ENCODE measurements around the gene GNPTG.

The GNPTG gene

DNA sequence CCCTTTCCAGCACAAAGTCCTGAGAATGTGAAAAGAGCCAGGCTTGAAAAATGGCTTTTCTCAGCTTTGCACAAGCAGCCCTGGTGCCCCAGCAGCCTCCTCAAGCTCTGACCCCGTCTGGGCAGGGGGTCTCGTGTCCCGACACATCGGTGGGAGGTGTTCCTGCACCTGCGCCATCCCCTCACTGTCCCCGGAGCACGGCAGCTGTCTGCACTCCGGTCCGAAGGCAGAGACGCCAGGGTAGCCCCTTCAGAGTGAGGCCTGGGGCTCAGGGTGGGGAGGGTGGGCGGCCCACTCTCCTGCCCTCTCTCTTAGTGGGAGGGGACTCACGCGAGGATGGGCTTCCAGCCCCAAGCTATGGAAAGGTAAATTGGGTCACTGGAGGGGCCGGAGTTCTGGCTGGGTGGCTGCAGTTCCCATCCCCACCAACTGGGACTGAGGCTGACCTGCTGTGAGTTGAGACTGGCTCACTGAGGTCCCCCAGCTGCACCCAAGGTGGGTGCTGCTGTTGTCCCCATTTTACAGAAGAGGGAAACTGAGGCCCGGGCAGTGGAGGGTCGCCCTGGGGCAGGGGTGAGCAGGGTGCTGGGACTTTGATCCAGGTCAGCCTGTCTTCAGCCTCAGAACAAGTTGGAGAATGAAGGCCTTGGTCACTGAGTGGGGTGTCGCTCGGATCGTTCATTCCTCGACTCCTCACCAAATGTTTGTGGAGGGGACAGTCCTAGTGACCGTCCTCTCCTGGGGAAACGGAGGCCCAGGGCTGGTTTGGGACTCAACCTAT, 20.6 kb upstream of the GNPTG start:
- no peaks in the 10 kb centered on the region for H3K9me3 ChIP-seq (ENCODE audit: control insufficient read depth, low read depth, low read length)
- H3K4me3 ChIP-seq (ENCODE audit: low read length) = peak overlapping the region; percentile 54
- H3K27me3 ChIP-seq (ENCODE audit: control insufficient read depth, insufficient read depth, low read length) = peaks cover 49% of the 10 kb centered on the region
- H3K36me3 ChIP-seq (ENCODE audit: control insufficient read depth, low read depth, low read length) = no peaks in the 10 kb centered on the region
- H3K4me1 ChIP-seq (ENCODE audit: control insufficient read depth, low read depth, low read length) = peaks cover 9% of the 10 kb centered on the region
- peak overlapping the region; percentile 73 for H3K9ac ChIP-seq (ENCODE audit: low read length)
- H3K27ac ChIP-seq (ENCODE audit: low read length) = peak overlapping the region; percentile 38

DNA sequence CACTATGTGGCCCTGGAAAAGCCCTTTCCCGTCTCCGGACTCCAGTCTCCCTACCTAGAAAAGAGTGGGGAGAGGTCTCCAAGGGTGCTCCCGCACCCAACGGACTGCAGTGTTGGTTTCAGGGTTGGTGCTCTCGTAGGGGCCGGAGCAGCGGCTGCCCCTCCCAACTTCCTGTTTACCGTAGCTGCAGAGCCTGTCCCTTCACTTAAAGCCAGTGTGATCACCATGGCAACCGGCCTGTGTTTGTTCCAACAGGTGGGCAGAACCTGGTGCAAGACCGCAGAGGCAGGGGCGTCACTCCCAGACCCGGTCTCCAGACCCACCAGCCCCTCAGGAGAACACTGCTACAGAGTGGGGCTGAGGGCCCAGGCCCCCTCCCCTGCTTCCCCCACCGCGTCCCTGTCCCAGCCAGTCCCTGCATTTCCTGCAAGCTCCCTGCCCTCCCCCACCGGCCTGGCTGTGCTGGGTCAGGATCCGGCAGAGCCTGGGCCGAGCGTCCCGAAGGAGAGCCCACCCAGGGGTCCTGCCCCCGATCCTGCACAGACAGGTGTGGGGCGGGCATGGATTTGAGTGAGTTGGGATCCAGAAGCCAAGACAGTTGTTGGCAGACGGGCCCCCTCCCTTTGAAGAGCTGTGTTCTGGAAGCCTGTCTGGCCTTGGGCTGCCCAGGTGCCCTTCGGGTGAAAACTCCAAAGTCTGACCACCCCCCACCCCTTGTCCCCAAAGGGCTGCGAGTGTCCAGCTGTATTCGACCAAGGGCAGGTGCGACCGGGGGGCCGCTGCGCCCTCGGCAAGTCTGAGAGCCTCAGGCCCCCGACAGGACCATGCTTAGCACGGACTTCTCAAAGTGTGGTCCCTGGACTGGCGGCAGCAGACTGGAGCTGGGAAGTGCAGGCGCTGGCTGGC, 19.8 kb upstream of the GNPTG start:
- H3K27ac ChIP-seq (ENCODE audit: low read length) = peak overlapping the region; percentile 38
- H3K4me3 ChIP-seq (ENCODE audit: low read length) = peak overlapping the region; percentile 54
- H3K27me3 ChIP-seq (ENCODE audit: control insufficient read depth, insufficient read depth, low read length) = peaks cover 56% of the 10 kb centered on the region
- H3K9ac ChIP-seq (ENCODE audit: low read length) = peak overlapping the region; percentile 73
- H3K9me3 ChIP-seq (ENCODE audit: control insufficient read depth, low read depth, low read length) = no peaks in the 10 kb centered on the region
- H3K4me1 ChIP-seq (ENCODE audit: control insufficient read depth, low read depth, low read length) = peaks cover 9% of the 10 kb centered on the region
- no peaks in the 10 kb centered on the region for H3K36me3 ChIP-seq (ENCODE audit: control insufficient read depth, low read depth, low read length)

DNA sequence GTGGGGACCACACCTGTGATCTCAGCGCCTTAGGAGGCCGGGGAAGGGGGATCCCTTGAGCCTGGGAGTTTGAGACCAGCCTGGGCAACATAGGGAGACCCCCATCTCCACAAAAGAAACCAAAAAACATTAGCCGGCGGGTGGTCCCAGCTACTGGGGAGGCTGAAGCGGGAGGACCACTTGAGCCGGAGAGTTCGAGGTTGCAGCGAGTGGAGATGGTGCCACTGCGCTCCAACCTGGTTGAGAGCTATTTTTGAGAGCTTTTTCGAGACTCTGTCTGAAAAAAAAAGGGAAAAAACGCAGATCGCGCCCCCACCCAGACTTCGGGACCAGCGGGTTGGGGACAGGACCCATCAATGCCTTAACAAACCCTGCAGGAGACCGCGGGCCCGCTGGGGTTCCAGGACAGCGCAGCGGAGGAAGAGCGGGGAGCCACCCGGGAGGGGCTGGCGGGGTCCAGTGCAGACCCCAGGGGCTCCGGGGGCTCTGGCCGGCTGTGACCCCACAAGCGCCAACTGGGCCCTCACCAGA, 19.0 kb upstream of the GNPTG start:
- no peak overlapping the region for H3K27ac ChIP-seq (ENCODE audit: low read length)
- peak overlapping the region; percentile 54 for H3K4me3 ChIP-seq (ENCODE audit: low read length)
- H3K36me3 ChIP-seq (ENCODE audit: control insufficient read depth, low read depth, low read length) = no peaks in the 10 kb centered on the region
- peaks cover 9% of the 10 kb centered on the region for H3K4me1 ChIP-seq (ENCODE audit: control insufficient read depth, low read depth, low read length)
- peak overlapping the region; percentile 73 for H3K9ac ChIP-seq (ENCODE audit: low read length)
- no peaks in the 10 kb centered on the region for H3K9me3 ChIP-seq (ENCODE audit: control insufficient read depth, low read depth, low read length)
- peaks cover 56% of the 10 kb centered on the region for H3K27me3 ChIP-seq (ENCODE audit: control insufficient read depth, insufficient read depth, low read length)

DNA sequence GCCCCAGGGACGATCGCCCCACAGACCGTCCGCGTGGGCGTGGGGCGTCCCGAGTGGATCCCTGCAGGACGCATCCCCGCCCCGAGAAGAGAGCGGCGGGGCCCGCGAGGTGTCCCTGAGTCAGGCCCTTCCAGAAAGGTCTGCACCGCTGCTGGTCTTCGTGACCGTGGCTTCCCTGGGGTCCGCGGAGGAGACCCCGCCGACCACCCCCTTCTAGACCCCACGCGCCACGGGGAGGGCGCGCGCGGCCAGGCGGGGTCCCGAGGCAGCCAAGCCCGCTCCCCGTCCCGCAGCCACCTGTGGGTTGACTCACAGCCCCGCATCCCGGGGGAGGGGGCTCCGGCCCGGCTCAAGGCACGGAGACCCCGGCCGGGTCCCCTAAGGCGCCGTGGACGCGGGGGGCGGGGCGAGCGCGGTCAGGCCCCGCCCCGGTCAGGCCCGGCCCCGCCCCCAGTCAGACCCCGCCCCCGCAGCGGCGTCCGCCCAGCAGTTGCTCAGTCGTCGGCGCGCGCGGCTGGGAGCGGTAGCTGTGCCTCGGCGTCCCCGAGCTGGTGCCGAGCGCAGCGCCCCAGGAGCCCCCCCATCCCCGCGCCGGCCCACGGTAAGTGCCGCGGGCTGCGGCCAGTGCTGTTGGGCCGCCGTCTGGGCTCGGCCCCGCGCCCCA, 18.4 kb upstream of the GNPTG start, which contains the start of gene BAIAP3:
TSS of gene BAIAP3 (plus strand) at position 497 of the 664 bp plus-strand sequence. CDS start 4,905 bp downstream, outside the sequence.
- peak within 1 kb of the TSS; percentile 73 for H3K9ac ChIP-seq (ENCODE audit: low read length)
- H3K27me3 ChIP-seq (ENCODE audit: control insufficient read depth, insufficient read depth, low read length) = peaks cover 56% of the 10 kb centered on the region
- no peaks in the 10 kb centered on the region for H3K36me3 ChIP-seq (ENCODE audit: control insufficient read depth, low read depth, low read length)
- peak within 1 kb of the TSS; percentile 54 for H3K4me3 ChIP-seq (ENCODE audit: low read length)
- H3K4me1 ChIP-seq (ENCODE audit: control insufficient read depth, low read depth, low read length) = peaks cover 9% of the 10 kb centered on the region
- H3K27ac ChIP-seq (ENCODE audit: low read length) = no peak within 1 kb of the TSS
- H3K9me3 ChIP-seq (ENCODE audit: control insufficient read depth, low read depth, low read length) = no peaks in the 10 kb centered on the region

DNA sequence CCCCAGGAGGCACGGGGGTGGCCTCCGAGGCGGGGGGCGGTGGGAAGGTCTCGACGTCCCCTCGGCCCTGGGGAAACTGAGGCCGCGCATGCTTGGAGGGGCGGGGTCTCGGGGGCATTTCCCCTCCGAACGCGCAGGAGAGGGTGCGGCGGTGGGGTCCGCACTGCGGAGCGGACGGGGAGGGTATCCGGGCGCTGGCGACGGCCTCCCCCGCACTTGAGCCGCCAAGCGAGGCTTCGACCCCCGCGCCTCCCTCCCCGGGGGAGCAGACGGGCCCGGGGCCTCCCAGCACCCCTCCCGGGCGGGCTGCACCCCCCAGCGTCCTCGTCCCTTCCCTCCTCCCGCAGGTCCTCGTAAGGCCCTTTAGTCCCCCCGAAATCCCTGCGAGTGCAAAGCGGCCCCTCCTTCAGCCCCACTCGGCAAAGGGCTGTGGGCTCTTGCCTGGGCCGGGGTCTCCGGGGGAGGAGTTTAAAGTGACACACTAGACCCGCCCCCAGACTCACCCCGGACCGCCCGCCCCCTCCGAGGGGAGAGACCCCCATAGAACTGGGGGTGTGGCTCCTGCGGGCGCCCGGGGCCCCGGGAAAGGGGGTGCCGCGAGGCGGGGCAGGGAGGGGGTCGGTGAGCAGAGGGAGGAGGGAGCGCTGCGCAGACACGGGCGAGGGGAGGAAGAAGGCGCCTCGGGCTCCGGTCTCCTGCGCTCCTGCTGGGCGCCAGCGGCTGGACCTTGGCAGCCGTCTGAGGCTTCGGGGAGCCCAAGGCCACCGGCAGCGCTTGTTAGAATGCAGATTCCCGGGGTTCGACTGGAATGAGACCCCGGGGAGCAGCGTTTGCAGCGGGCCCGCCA, 17.7 kb upstream of the GNPTG start:
- Histone ChIP-seq H3K27me3 (ENCODE audit: control insufficient read depth, insufficient read depth, low read length) (peaks cover 56% of the 10 kb centered on the region), H3K9ac (ENCODE audit: low read length) (no peak overlapping the region), H3K4me3 (ENCODE audit: low read length) (peak overlapping the region; percentile 35), H3K36me3 (ENCODE audit: control insufficient read depth, low read depth, low read length) (no peaks in the 10 kb centered on the region), H3K9me3 (ENCODE audit: control insufficient read depth, low read depth, low read length) (no peaks in the 10 kb centered on the region), H3K4me1 (ENCODE audit: control insufficient read depth, low read depth, low read length) (peaks cover 9% of the 10 kb centered on the region), H3K27ac (ENCODE audit: low read length) (no peak overlapping the region)

DNA sequence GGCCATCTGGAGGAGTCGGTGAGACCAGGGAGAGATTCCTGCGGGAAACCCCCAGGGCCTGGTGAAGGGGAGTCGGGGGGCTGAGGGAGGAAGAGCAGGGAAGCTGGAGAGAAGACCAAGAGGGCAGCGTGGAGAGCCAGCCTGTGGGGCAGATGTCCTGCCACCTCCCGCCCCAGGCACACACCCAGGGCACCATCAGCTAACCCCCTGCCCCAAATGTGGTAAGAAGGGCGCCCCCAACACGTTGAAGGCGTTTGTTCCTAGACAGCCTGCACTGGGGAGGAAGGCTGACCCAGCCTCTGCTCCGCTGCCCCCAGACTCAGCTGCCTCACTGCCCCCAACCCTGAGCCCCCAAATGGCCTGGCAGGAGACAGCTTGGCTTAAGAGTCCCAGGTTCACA, 17.0 kb upstream of the GNPTG start:
- H3K9ac ChIP-seq (ENCODE audit: low read length) = no peak overlapping the region
- H3K36me3 ChIP-seq (ENCODE audit: control insufficient read depth, low read depth, low read length) = no peaks in the 10 kb centered on the region
- no peak overlapping the region for H3K4me3 ChIP-seq (ENCODE audit: low read length)
- peaks cover 56% of the 10 kb centered on the region for H3K27me3 ChIP-seq (ENCODE audit: control insufficient read depth, insufficient read depth, low read length)
- no peak overlapping the region for H3K27ac ChIP-seq (ENCODE audit: low read length)
- no peaks in the 10 kb centered on the region for H3K9me3 ChIP-seq (ENCODE audit: control insufficient read depth, low read depth, low read length)
- peaks cover 9% of the 10 kb centered on the region for H3K4me1 ChIP-seq (ENCODE audit: control insufficient read depth, low read depth, low read length)

DNA sequence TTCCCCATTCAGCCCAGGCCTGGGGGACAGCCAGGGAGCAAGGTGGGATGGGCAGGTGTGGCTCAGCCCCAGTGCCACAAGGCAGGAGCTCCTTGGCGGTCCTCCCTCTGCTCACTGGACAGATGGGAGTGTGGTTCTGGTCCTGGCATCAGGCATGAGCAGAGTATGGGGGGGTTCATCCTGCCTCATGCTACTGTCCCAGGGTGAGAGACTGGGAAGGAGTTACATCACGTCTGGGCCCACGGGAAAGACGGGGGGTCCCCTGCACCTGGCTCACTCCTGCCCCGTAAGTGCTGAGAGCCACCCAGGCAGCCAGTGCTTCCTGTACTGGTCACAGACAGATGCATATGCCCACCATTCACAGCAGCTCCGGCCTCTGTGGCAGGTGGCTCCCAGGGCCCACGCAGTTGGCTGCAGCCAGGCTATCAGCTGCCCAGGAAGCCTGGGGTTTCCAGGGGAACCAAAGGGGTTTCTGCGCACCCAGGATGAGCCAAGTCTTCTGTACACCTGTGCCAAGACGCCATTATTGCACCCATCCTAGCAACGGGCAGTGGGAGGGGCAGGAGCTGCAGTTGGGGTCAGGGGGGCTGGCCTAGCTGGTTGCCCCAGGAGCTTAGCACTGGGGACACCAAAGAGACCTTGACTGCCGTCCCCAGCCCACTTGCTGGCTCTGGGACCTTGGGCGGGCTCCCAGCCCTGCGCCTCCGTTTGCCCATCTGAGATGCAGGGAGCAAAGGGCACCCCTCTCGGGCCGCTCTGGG, 16.3 kb upstream of the GNPTG start:
- H3K27me3 ChIP-seq (ENCODE audit: control insufficient read depth, insufficient read depth, low read length) = peaks cover 56% of the 10 kb centered on the region

DNA sequence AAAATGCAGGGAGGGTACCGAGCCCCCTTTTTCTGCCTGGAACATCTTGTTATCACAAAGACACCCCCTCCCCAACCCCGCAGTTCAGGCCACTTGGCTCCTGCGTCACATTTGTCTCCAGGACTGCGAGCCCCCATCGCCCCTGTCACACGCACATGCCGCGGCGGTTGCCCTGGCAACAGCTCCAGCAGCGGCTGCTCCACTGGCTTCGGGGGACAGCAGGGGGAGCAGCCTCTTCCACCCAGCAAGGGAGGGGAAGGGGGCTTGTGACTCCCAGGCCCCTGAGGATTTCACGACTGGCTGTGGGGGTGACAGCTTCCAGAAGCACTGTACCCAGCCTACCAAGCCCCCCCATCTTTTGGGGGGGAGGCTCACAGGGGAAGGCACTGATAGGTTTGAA, 15.7 kb upstream of the GNPTG start:
- H3K9me3 ChIP-seq (ENCODE audit: control insufficient read depth, low read depth, low read length) = no peaks in the 10 kb centered on the region
- no peak overlapping the region for H3K4me3 ChIP-seq (ENCODE audit: low read length)
- no peaks in the 10 kb centered on the region for H3K36me3 ChIP-seq (ENCODE audit: control insufficient read depth, low read depth, low read length)
- peaks cover 56% of the 10 kb centered on the region for H3K27me3 ChIP-seq (ENCODE audit: control insufficient read depth, insufficient read depth, low read length)
- H3K9ac ChIP-seq (ENCODE audit: low read length) = no peak overlapping the region
- peaks cover 9% of the 10 kb centered on the region for H3K4me1 ChIP-seq (ENCODE audit: control insufficient read depth, low read depth, low read length)
- H3K27ac ChIP-seq (ENCODE audit: low read length) = no peak overlapping the region

More for the DNA sequence above, 16.3 kb upstream of the GNPTG start:
- H3K9ac ChIP-seq (ENCODE audit: low read length) = no peak overlapping the region
- no peaks in the 10 kb centered on the region for H3K9me3 ChIP-seq (ENCODE audit: control insufficient read depth, low read depth, low read length)
- H3K36me3 ChIP-seq (ENCODE audit: control insufficient read depth, low read depth, low read length) = no peaks in the 10 kb centered on the region
- H3K27ac ChIP-seq (ENCODE audit: low read length) = no peak overlapping the region
- H3K4me1 ChIP-seq (ENCODE audit: control insufficient read depth, low read depth, low read length) = peaks cover 9% of the 10 kb centered on the region
- H3K4me3 ChIP-seq (ENCODE audit: low read length) = no peak overlapping the region

DNA sequence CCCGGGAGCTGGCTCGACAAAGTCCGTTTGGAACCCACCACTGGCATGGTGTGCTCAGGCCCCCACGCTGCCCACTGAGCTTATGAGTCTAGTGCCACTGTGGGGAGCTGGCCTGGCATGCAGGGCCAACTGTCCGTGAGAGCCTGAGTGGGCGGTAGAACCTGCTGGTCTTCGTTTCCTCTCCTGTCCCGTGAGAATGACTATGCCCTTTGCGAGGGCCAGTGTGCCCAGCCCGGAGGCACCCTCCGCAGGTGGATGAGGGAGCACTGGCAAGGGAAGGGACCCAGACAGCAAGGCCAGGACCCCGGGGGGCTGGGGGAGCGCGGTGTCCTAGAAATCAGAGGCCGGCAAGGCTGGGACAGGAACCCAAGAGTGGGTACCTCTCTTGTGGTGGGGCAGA, 15.1 kb upstream of the GNPTG start:
- H3K36me3 ChIP-seq (ENCODE audit: control insufficient read depth, low read depth, low read length) = no peaks in the 10 kb centered on the region
- no peak overlapping the region for H3K4me3 ChIP-seq (ENCODE audit: low read length)
- peaks cover 51% of the 10 kb centered on the region for H3K27me3 ChIP-seq (ENCODE audit: control insufficient read depth, insufficient read depth, low read length)
- no peaks in the 10 kb centered on the region for H3K9me3 ChIP-seq (ENCODE audit: control insufficient read depth, low read depth, low read length)
- H3K4me1 ChIP-seq (ENCODE audit: control insufficient read depth, low read depth, low read length) = peaks cover 4% of the 10 kb centered on the region
- no peak overlapping the region for H3K9ac ChIP-seq (ENCODE audit: low read length)
- no peak overlapping the region for H3K27ac ChIP-seq (ENCODE audit: low read length)

DNA sequence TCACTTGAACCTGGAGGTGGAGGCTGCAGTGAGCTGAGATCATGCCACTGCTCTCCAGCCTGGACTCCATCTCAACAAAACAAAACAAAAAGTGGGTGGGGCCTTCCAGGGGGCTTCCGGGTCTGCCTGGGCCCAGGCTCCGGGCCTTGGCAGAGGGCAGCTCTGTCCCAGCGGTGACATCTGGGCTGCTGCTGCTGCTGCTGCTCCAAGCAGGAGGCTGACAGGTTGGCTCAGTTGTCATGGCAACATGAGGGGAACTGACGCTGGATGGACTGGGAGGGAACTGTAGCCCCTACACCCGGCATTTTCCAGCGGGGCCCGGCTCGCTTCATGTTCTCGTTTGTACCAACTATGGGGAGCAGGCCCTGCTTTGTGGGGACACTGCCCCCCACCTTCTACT, 14.2 kb upstream of the GNPTG start:
- Histone ChIP-seq H3K4me3 (ENCODE audit: low read length) (no peak overlapping the region), H3K4me1 (ENCODE audit: control insufficient read depth, low read depth, low read length) (no peaks in the 10 kb centered on the region), H3K27me3 (ENCODE audit: control insufficient read depth, insufficient read depth, low read length) (peaks cover 49% of the 10 kb centered on the region)

More for the DNA sequence above, 14.2 kb upstream of the GNPTG start:
- Histone ChIP-seq H3K27ac (ENCODE audit: low read length) (no peak overlapping the region), H3K9me3 (ENCODE audit: control insufficient read depth, low read depth, low read length) (no peaks in the 10 kb centered on the region), H3K9ac (ENCODE audit: low read length) (no peak overlapping the region), H3K36me3 (ENCODE audit: control insufficient read depth, low read depth, low read length) (no peaks in the 10 kb centered on the region)

All from iPS-18a (cell line).